ENCODE results near the gene CDNF.

The CDNF gene

GRCh38 chr10:14858338-14858960, 20.6 kb upstream of the CDNF start:
- TF ChIP-seq SIN3A (IDR thresholded peaks at IDR 0.05; ENCODE audit: borderline replicate concordance, insufficient read depth, low read length), result no peak
- no peak for TF ChIP-seq TAF1 (IDR thresholded peaks at IDR 0.05; ENCODE audit: borderline replicate concordance, insufficient read depth, low read length)
- TF ChIP-seq FOXP2 (optimal IDR thresholded peaks at IDR 0.05; ENCODE audit: borderline replicate concordance, extremely low read depth, extremely low read length, insufficient read depth), result no peak
- TF ChIP-seq POLR2AphosphoS5 (IDR thresholded peaks at IDR 0.05; ENCODE audit: low read depth, low read length), result no peak
- TF ChIP-seq REST (IDR thresholded peaks at IDR 0.05; ENCODE audit: insufficient read depth in 1 of 2, low read depth in 2 of 2, low read length in 2 of 2), result no peak

- TF ChIP-seq TAF1 (IDR thresholded peaks at IDR 0.05; ENCODE audit: borderline replicate concordance, insufficient read depth, low read length) (no peak), FOXP2 (optimal IDR thresholded peaks at IDR 0.05; ENCODE audit: borderline replicate concordance, extremely low read depth, extremely low read length, insufficient read depth) (no peak), POLR2AphosphoS5 (IDR thresholded peaks at IDR 0.05; ENCODE audit: low read depth, low read length) (no peak)
These were observed 17.6 kb upstream of the CDNF start for GRCh38 chr10:14855453-14855852.

- TF ChIP-seq TAF1 (IDR thresholded peaks at IDR 0.05; ENCODE audit: borderline replicate concordance, insufficient read depth, low read length), result no peak
These were observed 14.4 kb upstream of the CDNF start for GRCh38 chr10:14852236-14852635.

GRCh38 chr10:14844948-14845347, 7.1 kb upstream of the CDNF start:
- no peak for TF ChIP-seq POLR2AphosphoS5 (IDR thresholded peaks at IDR 0.05; ENCODE audit: low read depth, low read length)
- TF ChIP-seq SIN3A (IDR thresholded peaks at IDR 0.05; ENCODE audit: borderline replicate concordance, insufficient read depth, low read length), result no peak
- no peak for TF ChIP-seq TAF1 (IDR thresholded peaks at IDR 0.05; ENCODE audit: borderline replicate concordance, insufficient read depth, low read length)
- no peak for TF ChIP-seq FOXP2 (optimal IDR thresholded peaks at IDR 0.05; ENCODE audit: borderline replicate concordance, extremely low read depth, extremely low read length, insufficient read depth)
- TF ChIP-seq REST (IDR thresholded peaks at IDR 0.05; ENCODE audit: insufficient read depth in 1 of 2, low read depth in 2 of 2, low read length in 2 of 2), result no peak

- no peak for TF ChIP-seq POLR2AphosphoS5 (IDR thresholded peaks at IDR 0.05; ENCODE audit: low read depth, low read length)
- TF ChIP-seq FOXP2 (optimal IDR thresholded peaks at IDR 0.05; ENCODE audit: borderline replicate concordance, extremely low read depth, extremely low read length, insufficient read depth), result no peak
- no peak for TF ChIP-seq TAF1 (IDR thresholded peaks at IDR 0.05; ENCODE audit: borderline replicate concordance, insufficient read depth, low read length)
- TF ChIP-seq REST (IDR thresholded peaks at IDR 0.05; ENCODE audit: insufficient read depth in 1 of 2, low read depth in 2 of 2, low read length in 2 of 2), result no peak
- TF ChIP-seq SIN3A (IDR thresholded peaks at IDR 0.05; ENCODE audit: borderline replicate concordance, insufficient read depth, low read length), result no peak
These were observed 5.6 kb upstream of the CDNF start for GRCh38 chr10:14843327-14843988.

- TF ChIP-seq SIN3A (IDR thresholded peaks at IDR 0.05; ENCODE audit: borderline replicate concordance, insufficient read depth, low read length), result no peak
- no peak for TF ChIP-seq POLR2AphosphoS5 (IDR thresholded peaks at IDR 0.05; ENCODE audit: low read depth, low read length)
- no peak for TF ChIP-seq TAF1 (IDR thresholded peaks at IDR 0.05; ENCODE audit: borderline replicate concordance, insufficient read depth, low read length)
- TF ChIP-seq REST (IDR thresholded peaks at IDR 0.05; ENCODE audit: insufficient read depth in 1 of 2, low read depth in 2 of 2, low read length in 2 of 2), result no peak
- TF ChIP-seq FOXP2 (optimal IDR thresholded peaks at IDR 0.05; ENCODE audit: borderline replicate concordance, extremely low read depth, extremely low read length, insufficient read depth), result no peak
These were observed 2.3 kb upstream of the CDNF start for GRCh38 chr10:14840178-14840577.

Data from PFSK-1 (cell line).